GM12878 (cell line): ENCODE measurements around the gene ITSN1.

Source experiments
- BHLHE40 ChIP-seq, 2 experiments: fragments of 450-650 bp in 1 of 2; IDR thresholded peaks; 2 replicates each; pipeline ENCODE4 v1.6.1; 2011 to 2017; ENCODE audit warnings: low read depth in 2 of 2, borderline replicate concordance in 1 of 2, improper control_type of control experiment in 1 of 2, low read length in 1 of 2, mild to moderate bottlenecking in 1 of 2
- CHD1 ChIP-seq: IDR thresholded peaks from 2 replicates; pipeline ENCODE4 v1.6.1; 2012; ENCODE audit warnings: low read depth, low read length, improper control_type of control experiment
- EP300 ChIP-seq, 2 experiments: fragments of 150-350 bp in 1 of 2; IDR thresholded peaks; 2 replicates each; pipeline ENCODE4 v1.6.1; 2011 to 2012; ENCODE audit warnings: low read depth in 2 of 2, low read length in 2 of 2, borderline replicate concordance in 1 of 2, improper control_type of control experiment in 1 of 2, inconsistent platforms in 1 of 2; ENCODE audit not compliant: control insufficient read depth in 1 of 2
- EZH2 ChIP-seq: IDR thresholded peaks from 2 replicates; pipeline ENCODE4 v1.6.1; 2012; ENCODE audit warnings: low read depth, mild to moderate bottlenecking, control low read depth, inconsistent platforms, low read length, borderline replicate concordance; ENCODE audit not compliant: control insufficient read depth
- NR2C2 ChIP-seq: IDR thresholded peaks from 2 replicates; pipeline ENCODE4 v1.6.1; 2011; ENCODE audit warnings: borderline replicate concordance, low read depth; ENCODE audit not compliant: control insufficient read depth, insufficient read length
- PBX3 ChIP-seq: IDR thresholded peaks from 2 replicates; pipeline ENCODE4 v1.6.1; 2011; ENCODE audit warnings: mild to moderate bottlenecking, low read depth, low read length, moderate library complexity; ENCODE audit not compliant: insufficient replicate concordance
- POLR2A ChIP-seq: IDR thresholded peaks from 2 replicates; pipeline ENCODE4 v1.6.1; 2011; ENCODE audit warnings: low read depth, mild to moderate bottlenecking, low read length
- RBBP5 ChIP-seq: fragments of 200-600 bp; sonication (generic); conservative IDR thresholded peaks from 2 replicates; pipeline ENCODE4 v1.6.1; 2016
- TF ChIP-seq, protein P1 (sequence below): fragments of 450-650 bp; conservative IDR thresholded peaks from 2 replicates; pipeline ENCODE4 v1.6.1; 2017; ENCODE audit warnings: mild to moderate bottlenecking, moderate library complexity
- TF ChIP-seq, protein P2 (sequence below), 3 experiments: IDR thresholded peaks in 2 of 3; conservative IDR thresholded peaks in 1 of 3; 2 replicates each; pipeline ENCODE4 v1.5.1; 2011; ENCODE audit warnings: low read depth in 3 of 3, low read length in 3 of 3, mild to moderate bottlenecking in 3 of 3, control low read depth in 2 of 3, moderate library complexity in 2 of 3, inconsistent platforms in 1 of 3, mixed read lengths in 1 of 3; ENCODE audit not compliant: control insufficient read depth in 2 of 3, insufficient read depth in 1 of 3; ENCODE audit errors: extremely low read depth in 1 of 3
- TF ChIP-seq, protein P3 (sequence below): fragments of 150-350 bp; IDR thresholded peaks from 2 replicates; pipeline ENCODE4 v1.6.1; 2014; ENCODE audit warnings: mild to moderate bottlenecking, low read depth, low read length

- no peak for TF ChIP-seq BHLHE40 (IDR thresholded peaks at IDR 0.05; ENCODE audit: borderline replicate concordance in 1 of 2, low read depth in 2 of 2, low read length in 1 of 2)
- TF ChIP-seq, protein P1, sequence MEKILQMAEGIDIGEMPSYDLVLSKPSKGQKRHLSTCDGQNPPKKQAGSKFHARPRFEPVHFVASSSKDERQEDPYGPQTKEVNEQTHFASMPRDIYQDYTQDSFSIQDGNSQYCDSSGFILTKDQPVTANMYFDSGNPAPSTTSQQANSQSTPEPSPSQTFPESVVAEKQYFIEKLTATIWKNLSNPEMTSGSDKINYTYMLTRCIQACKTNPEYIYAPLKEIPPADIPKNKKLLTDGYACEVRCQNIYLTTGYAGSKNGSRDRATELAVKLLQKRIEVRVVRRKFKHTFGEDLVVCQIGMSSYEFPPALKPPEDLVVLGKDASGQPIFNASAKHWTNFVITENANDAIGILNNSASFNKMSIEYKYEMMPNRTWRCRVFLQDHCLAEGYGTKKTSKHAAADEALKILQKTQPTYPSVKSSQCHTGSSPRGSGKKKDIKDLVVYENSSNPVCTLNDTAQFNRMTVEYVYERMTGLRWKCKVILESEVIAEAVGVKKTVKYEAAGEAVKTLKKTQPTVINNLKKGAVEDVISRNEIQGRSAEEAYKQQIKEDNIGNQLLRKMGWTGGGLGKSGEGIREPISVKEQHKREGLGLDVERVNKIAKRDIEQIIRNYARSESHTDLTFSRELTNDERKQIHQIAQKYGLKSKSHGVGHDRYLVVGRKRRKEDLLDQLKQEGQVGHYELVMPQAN = no peak
- no peak for TF ChIP-seq EP300 (IDR thresholded peaks at IDR 0.05; ENCODE audit: borderline replicate concordance in 1 of 2, control insufficient read depth in 1 of 2, low read depth in 2 of 2, low read length in 2 of 2)
- TF ChIP-seq, protein P2, sequence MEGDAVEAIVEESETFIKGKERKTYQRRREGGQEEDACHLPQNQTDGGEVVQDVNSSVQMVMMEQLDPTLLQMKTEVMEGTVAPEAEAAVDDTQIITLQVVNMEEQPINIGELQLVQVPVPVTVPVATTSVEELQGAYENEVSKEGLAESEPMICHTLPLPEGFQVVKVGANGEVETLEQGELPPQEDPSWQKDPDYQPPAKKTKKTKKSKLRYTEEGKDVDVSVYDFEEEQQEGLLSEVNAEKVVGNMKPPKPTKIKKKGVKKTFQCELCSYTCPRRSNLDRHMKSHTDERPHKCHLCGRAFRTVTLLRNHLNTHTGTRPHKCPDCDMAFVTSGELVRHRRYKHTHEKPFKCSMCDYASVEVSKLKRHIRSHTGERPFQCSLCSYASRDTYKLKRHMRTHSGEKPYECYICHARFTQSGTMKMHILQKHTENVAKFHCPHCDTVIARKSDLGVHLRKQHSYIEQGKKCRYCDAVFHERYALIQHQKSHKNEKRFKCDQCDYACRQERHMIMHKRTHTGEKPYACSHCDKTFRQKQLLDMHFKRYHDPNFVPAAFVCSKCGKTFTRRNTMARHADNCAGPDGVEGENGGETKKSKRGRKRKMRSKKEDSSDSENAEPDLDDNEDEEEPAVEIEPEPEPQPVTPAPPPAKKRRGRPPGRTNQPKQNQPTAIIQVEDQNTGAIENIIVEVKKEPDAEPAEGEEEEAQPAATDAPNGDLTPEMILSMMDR (IDR thresholded peaks at IDR 0.05 in 2 of 3, conservative IDR thresholded peaks at IDR 0.05 in 1 of 3; ENCODE audit: control insufficient read depth in 2 of 3, extremely low read depth in 1 of 3, insufficient read depth in 1 of 3, low read depth in 3 of 3, low read length in 3 of 3) = no peak
- TF ChIP-seq RBBP5 = no peak
- TF ChIP-seq NR2C2 = no peak
- TF ChIP-seq CHD1 = no peak
- no peak for TF ChIP-seq EZH2
- TF ChIP-seq, protein P3, sequence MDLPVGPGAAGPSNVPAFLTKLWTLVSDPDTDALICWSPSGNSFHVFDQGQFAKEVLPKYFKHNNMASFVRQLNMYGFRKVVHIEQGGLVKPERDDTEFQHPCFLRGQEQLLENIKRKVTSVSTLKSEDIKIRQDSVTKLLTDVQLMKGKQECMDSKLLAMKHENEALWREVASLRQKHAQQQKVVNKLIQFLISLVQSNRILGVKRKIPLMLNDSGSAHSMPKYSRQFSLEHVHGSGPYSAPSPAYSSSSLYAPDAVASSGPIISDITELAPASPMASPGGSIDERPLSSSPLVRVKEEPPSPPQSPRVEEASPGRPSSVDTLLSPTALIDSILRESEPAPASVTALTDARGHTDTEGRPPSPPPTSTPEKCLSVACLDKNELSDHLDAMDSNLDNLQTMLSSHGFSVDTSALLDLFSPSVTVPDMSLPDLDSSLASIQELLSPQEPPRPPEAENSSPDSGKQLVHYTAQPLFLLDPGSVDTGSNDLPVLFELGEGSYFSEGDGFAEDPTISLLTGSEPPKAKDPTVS = no peak
- TF ChIP-seq PBX3 = no peak
- no peak for TF ChIP-seq POLR2A
Measured at GRCh38 chr21:33828083-33828482, 185.8 kb downstream of the ITSN1 start.
